Hematopoietic multipotent progenitor cell treated with erythropoietin and hydrocortisone succinate and interleukin-3 and kit ligand, for 17 days (in vitro differentiated cells): Measurements from ENCODE around the gene TNK1.
"Not testable (repeated sequence)": the region's sequence is repeated elsewhere in the genome, so short reads cannot be mapped to it uniquely, and the experiment has no call there.

Experiments used
- DNase-seq: peaks from one replicate; pipeline ENCODE4 v3.0.0-alpha.2; 2015; ENCODE audit warnings: low spot score

TNK1 gene

DNA sequence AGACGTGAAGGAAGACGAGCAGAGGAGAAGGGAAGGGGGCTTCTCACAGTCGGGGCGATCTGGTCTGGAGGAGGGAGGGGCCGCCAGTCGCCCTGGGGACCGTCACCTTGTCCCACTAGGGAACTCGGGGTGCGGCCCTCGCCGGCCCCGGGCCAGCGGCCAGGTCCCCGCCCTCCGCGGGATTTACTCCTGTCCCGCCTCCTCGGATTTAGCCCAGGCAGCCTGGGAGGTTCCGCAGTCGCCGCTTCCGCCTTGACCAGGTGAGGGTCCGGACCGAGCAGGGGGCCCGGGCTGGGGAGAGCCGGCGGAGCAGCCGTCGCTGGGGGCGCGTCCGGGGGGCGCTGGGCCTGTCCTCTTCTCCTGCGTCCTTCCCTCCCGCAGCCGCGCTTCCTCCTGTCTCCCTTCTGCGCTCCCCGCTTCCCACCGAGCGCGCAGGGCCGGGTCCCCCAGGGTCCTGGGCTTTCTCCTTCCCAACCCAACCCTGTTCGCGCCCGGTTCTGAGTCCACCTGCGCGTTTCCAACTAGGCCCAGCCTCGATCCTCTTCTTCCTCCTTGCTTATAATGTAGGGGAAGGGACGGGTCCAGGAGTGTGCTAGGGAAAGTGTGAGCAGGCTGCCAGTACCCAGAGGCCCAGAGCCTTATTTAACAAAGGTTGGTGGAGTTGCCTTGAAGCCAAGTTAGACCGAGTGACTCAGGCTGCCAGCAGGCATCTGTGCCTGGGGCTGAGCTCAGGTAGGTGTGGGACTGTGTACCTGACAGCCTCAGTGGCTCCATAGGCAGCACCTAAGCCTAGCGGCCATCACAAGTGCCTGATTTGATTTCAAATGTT lies at the start of gene TNK1:
Gene TNK1 (plus strand): TSS at position 235 of the 829 bp plus-strand sequence. CDS start 1,838 bp downstream, outside the sequence.
- no peak for DNase-seq

DNA sequence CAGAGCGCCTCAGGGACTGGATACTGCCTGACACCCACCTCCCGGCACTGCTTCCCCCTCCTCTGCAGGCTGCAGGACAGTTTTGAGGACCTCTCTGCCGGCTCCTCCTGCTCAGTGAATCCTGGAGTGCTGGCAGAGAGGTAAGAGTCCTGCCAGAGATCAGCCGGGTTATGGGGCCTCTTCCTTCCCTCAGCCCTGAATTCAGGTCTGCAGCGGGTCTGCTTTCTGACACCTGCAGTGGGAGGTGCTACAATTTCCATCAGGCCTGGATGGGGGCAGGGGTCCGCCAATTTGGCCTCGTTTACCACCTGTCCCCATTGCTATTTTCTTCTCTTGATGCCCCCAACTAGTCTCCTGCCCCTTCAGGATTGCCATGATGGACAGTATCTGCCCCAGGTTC lies 48.8 kb upstream of the TNK1 start:
- no peak for DNase-seq

GRCh38 chr17:7332600-7333069 lies 48.3 kb upstream of the TNK1 start:
- not testable (repeated sequence) for DNase-seq

DNA sequence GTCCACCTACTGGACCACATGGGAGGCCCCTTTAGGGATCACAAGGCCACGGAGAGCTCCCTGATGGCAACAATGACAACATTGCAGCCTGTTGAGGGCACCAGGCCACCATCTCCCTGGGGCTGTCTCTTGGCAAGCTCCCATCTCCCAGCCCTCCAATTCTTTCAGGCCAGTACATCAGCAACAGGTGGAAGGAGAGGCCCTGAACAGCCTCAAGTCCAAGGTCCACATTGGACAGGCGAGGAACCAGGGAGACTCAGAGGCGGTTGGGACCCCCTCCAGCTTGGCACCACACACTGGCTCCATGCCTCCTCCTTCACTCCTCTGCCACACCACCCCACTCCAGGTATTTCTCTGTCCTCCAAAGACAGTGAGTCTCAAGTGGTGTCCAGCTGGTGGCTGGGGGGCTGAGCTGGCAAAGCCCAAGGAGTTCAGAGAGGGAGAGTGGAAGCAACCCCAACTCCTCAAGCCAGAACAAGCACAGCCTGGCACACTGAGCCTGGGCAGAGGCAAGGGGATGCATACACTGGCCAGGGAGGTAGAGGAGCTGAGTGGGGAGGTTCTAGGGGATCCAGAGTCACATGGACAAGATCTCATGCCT lies 45.9 kb upstream of the TNK1 start:
- DNase-seq: no peak

DNA sequence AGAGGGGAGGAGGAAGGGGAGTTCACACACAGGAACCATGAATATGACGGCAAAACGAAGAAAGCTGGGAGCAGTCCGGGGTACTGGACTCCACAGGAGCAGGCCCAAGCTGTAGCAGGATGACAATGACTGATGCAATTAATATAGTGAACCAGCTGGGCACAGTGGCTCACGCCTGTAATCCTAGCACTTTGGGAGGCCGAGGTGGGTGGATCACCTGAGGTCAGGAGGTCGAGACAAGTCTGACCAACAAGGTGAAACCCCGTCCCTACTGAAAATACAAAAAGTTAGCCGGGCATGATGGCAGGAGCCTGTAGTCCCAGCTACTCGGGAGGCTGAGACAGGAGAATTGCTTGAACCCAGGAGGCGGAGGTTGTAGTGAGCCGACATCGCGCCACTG lies 45.1 kb upstream of the TNK1 start:
- not testable (repeated sequence) for DNase-seq

GRCh38 chr17:7336240-7337175 lies 44.4 kb upstream of the TNK1 start, which contains the start of gene ACAP1:
TSS of gene ACAP1 (plus strand) at chr17:7336529. CDS start at chr17:7336735, 206 bp downstream.
- DNase-seq: peak; percentile 65

DNA sequence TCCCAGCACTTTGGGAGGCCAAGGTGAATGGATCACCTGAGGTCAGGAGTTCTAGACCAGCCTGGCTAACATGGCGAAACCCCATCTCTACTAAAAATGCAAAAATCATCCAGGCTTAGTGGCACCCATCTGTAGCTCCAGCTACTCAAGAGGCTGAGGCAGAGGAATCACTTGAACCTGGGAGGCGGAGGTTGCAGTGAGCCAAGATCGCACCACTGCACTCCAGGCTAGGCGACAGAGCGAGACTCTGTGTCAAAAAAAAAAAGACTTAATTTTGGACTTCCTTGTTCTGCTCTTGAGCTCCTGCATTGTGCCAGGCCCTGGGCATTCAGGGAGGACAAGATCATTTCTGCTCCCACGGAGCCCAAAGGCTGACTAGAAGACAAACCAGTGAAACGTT lies 43.3 kb upstream of the TNK1 start:
- DNase-seq: not testable (repeated sequence)

DNA sequence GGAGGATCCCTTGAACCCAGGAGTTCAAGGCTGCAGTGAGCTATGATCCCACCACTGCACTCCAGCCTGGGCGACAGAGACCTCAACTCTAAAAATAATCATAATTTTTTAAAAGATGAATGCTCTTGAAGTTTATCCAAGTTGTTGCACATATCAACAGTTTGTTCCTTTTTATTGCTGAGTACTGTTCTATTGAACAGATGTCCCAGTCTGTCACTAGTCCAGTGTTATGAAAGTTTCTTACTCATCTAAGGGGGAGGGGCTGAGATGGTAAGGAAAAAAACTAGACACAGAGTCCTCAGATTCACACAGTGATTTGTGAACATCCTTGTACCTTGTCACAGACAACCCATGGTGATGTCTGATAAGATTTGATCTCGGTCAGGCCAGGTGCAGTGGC lies 40.7 kb upstream of the TNK1 start:
- no peak for DNase-seq

- no peak for DNase-seq
Observed at GRCh38 chr17:7341842-7342241, 39.0 kb upstream of the TNK1 start.

- DNase-seq: no peak
Observed at GRCh38 chr17:7343250-7343649, 37.6 kb upstream of the TNK1 start.

DNA sequence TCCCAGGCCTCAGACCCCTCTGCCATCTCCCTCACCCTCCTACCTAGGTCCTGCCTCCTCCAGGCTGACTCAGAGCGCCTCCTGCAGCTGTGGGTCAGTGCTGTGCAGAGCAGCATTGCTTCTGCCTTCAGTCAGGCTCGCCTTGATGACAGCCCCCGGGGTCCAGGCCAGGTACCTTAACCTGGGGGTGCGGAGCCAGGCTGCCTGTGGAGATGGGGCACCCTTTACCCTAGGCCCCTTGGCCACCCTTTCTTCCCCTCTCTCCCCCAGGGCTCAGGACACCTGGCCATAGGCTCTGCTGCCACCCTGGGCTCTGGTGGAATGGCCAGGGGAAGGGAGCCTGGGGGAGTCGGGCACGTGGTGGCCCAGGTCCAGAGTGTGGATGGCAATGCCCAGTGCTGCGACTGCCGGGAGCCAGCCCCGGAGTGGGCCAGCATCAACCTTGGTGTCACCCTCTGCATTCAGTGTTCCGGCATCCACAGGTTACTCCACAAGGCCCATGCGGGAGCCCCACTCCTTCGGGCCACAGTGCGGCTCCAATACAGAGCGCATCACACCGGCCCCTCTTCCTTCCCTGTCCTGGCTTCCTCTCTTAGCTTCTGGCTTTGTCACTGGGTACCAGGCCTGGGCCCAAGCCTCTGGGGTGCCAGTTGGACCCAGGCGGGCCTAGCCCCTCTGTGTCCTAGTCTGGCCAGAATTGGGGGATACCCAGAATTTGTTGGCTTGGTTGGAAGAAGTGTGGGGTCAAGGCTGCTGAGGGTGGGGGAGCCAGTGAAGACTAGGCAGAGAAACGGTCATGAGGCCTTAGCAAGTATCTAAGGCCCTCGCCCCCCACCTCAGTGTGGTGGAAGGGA lies 33.9 kb upstream of the TNK1 start:
- no peak for DNase-seq

- no peak for DNase-seq
Observed at GRCh38 chr17:7347630-7348477, 33.0 kb upstream of the TNK1 start.

DNA sequence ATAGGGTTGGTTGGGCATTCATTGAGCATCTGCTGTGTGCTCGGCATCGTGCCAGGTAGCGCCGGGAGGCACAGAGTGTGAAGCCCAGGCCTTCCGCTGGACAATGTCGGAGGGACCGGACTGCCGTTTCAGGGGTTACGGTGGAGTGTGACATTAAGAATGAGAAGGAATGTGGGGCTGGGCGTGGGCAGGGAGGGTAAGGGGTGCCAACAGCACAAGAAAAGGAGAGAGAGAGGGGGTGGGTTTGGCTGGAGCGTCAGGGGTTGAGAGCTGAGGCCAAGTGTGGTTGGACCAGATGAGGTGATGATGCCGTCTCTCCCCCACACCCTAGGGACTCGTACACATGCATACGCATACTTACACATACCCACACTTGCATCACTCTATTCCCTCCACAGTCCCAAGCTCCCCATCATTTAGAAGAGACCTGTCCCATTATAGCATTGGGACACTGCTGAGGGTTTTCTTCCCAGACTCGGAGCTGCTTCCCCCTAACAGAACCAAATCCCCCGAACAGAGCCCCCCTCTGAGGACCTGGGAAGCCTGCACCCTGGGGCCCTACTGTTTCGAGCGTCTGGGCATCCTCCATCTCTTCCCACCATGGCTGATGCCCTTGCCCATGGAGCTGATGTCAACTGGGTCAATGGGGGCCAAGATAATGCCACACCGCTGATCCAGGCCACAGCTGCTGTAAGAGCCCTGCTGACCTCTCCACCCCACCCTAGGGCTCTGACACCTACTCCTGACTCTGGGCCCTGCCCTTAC lies 32.2 kb upstream of the TNK1 start:
- no peak for DNase-seq

- peak; percentile 86 for DNase-seq
Observed at GRCh38 chr17:7351665-7352502, 29.0 kb upstream of the TNK1 start, which contains the start of gene KCTD11. TSS of gene KCTD11 (plus strand) at chr17:7352162.

- DNase-seq: no peak
Observed at GRCh38 chr17:7352503-7352889, 28.4 kb upstream of the TNK1 start.

GRCh38 chr17:7352910-7353635 lies 27.8 kb upstream of the TNK1 start:
- no peak for DNase-seq

- peak; percentile 25 for DNase-seq
Observed at GRCh38 chr17:7354262-7354843, 26.5 kb upstream of the TNK1 start.
